Parathyroid adenoma (tissue), 2 donors: Measurements from ENCODE around the gene ABHD13.
A peak's percentile ranks its signal among the peaks of the same experiment; 100 is the strongest.

Experiments
- H2AFZ ChIP-seq: fragments of 300-600 bp; sonication (generic); one replicate; pipeline ENCODE4 v1.7.0; 2017; ENCODE audit warnings: antibody characterized with exemption, mild to moderate bottlenecking
- H3K27ac ChIP-seq: fragments of 300-600 bp; sonication (generic); one replicate; pipeline ENCODE4 v1.7.0; 2017
- H3K27me3 ChIP-seq: fragments of 300-600 bp; sonication (generic); one replicate; pipeline ENCODE4 v1.7.0; 2017; ENCODE audit warnings: low read length; ENCODE audit not compliant: control insufficient read depth, insufficient read depth
- H3K36me3 ChIP-seq: fragments of 300-600 bp; sonication (generic); one replicate; pipeline ENCODE4 v1.7.0; 2017; ENCODE audit warnings: low read length; ENCODE audit not compliant: control insufficient read depth, insufficient read depth
- H3K4me1 ChIP-seq: fragments of 300-600 bp; sonication (generic); one replicate; pipeline ENCODE4 v1.7.0; 2017; ENCODE audit warnings: control low read depth
- H3K4me2 ChIP-seq: fragments of 300-600 bp; sonication (generic); one replicate; pipeline ENCODE4 v1.7.0; 2017; ENCODE audit warnings: low read length
- H3K4me3 ChIP-seq: fragments of 300-600 bp; sonication (generic); one replicate; pipeline ENCODE4 v1.7.0; 2017; ENCODE audit warnings: low read depth, low read length
- H3K79me2 ChIP-seq: fragments of 300-600 bp; sonication (generic); one replicate; pipeline ENCODE4 v1.7.0; 2017; ENCODE audit warnings: control low read depth
- H3K9ac ChIP-seq: fragments of 300-600 bp; sonication (generic); one replicate; pipeline ENCODE4 v1.7.0; 2017; ENCODE audit warnings: mild to moderate bottlenecking
- H3K9me3 ChIP-seq: fragments of 300-600 bp; sonication (generic); one replicate; pipeline ENCODE4 v1.7.0; 2017; ENCODE audit warnings: low read length; ENCODE audit not compliant: control insufficient read depth
- TF ChIP-seq, protein P1 (sequence below): fragments of 300-600 bp; sonication (generic); IDR thresholded peaks from one replicate; pipeline ENCODE4 v1.7.0; 2017; ENCODE audit warnings: antibody characterized with exemption, mild to moderate bottlenecking
- donor health status: primary hyperparathyroidism.

Gene ABHD13

DNA sequence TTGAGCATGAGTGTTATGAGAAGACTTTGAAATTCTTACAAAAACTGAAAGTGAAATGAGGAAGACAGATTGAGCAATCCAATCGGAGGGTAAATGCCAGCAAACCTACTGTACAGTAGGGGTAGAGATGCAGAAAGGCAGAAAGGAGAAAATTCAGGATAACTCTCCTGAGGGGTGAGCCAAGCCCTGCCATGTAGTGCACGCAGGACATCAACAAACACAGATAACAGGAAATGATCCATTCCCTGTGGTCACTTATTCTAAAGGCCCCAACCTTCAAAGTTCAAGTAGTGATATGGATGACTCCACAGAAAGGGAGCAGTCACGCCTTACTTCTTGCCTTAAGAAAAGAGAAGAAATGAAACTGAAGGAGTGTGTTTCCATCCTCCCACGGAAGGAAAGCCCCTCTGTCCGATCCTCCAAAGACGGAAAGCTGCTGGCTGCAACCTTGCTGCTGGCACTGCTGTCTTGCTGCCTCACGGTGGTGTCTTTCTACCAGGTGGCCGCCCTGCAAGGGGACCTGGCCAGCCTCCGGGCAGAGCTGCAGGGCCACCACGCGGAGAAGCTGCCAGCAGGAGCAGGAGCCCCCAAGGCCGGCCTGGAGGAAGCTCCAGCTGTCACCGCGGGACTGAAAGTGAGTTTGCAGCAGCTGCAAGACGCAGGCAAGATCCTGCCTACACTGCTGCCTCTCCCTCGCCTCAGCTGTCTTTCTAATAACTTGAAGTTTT lies 51.6 kb downstream of the ABHD13 start, which contains the start of gene TNFSF13B:
Gene TNFSF13B (plus strand): TSS at position 118 of the 728 bp plus-strand sequence. CDS start 178 bp downstream, at position 296.
- Histone ChIP-seq H2AFZ (peak within 1 kb of the TSS; percentile 51), H3K9me3 (no peaks in the 10 kb centered on the region), H3K9ac (no peak within 1 kb of the TSS), H3K27me3 (no peaks in the 10 kb centered on the region), H3K4me1 (no peaks in the 10 kb centered on the region), H3K27ac (no peak within 1 kb of the TSS), H3K36me3 (no peaks in the 10 kb centered on the region), H3K79me2 (no peaks in the 10 kb centered on the region), H3K4me3 (no peak within 1 kb of the TSS), H3K4me2 (no peak within 1 kb of the TSS)
- TF ChIP-seq, protein P1, sequence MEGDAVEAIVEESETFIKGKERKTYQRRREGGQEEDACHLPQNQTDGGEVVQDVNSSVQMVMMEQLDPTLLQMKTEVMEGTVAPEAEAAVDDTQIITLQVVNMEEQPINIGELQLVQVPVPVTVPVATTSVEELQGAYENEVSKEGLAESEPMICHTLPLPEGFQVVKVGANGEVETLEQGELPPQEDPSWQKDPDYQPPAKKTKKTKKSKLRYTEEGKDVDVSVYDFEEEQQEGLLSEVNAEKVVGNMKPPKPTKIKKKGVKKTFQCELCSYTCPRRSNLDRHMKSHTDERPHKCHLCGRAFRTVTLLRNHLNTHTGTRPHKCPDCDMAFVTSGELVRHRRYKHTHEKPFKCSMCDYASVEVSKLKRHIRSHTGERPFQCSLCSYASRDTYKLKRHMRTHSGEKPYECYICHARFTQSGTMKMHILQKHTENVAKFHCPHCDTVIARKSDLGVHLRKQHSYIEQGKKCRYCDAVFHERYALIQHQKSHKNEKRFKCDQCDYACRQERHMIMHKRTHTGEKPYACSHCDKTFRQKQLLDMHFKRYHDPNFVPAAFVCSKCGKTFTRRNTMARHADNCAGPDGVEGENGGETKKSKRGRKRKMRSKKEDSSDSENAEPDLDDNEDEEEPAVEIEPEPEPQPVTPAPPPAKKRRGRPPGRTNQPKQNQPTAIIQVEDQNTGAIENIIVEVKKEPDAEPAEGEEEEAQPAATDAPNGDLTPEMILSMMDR, result no peak

DNA sequence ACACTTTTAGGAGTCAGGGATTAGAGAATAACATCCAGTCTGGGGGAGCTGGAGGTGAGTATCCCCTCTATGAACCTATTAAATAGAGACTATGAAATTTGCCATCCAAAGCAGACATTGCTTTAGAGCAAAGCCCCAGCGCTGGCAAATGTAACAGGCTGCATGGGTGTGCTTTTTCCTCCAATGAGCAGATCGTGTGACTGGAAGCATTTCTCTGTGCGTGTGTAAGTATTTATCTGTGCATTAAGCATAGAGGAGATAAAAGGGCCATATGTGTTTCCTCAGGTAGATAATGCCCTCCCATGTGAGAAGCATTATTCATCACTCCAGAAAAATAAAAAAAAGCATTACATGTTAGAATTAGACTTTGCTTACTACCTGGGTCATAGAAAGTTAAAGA lies 52.2 kb downstream of the ABHD13 start:
- H3K27ac ChIP-seq, result no peak overlapping the region
- TF ChIP-seq, protein P1, result no peak
- H3K79me2 ChIP-seq, result no peaks in the 10 kb centered on the region
- no peak overlapping the region for H3K4me2 ChIP-seq
- no peaks in the 10 kb centered on the region for H3K9me3 ChIP-seq
- H3K27me3 ChIP-seq, result no peaks in the 10 kb centered on the region
- no peak overlapping the region for H3K4me3 ChIP-seq
- peak overlapping the region; percentile 51 for H2AFZ ChIP-seq
- H3K4me1 ChIP-seq, result no peaks in the 10 kb centered on the region
- H3K36me3 ChIP-seq, result no peaks in the 10 kb centered on the region
- H3K9ac ChIP-seq, result no peak overlapping the region

DNA sequence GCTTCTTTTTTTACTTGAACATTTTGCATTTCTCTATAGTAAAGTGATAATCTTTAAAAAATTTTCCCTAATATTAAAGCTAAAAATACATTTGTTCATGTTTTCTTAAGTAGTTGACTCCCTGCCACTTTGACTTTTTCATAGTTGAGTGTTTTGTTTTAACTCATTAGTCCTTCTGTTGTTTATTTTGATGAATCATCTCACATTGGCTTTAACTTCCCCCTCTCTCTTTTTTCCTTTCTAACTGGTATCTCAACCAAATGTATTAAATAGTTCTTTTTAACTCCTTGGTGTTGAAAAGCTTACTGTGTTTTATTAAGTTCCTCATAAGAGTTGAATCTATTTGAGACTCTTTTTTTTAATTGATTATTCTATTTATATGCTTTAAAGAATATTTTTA lies 54.1 kb downstream of the ABHD13 start:
- no peak overlapping the region for H3K4me2 ChIP-seq
- H3K27me3 ChIP-seq, result no peaks in the 10 kb centered on the region
- no peaks in the 10 kb centered on the region for H3K9me3 ChIP-seq
- no peak overlapping the region for H3K4me3 ChIP-seq
- H3K36me3 ChIP-seq, result no peaks in the 10 kb centered on the region
- H3K4me1 ChIP-seq, result no peaks in the 10 kb centered on the region
- TF ChIP-seq, protein P1, result no peak
- no peaks in the 10 kb centered on the region for H3K79me2 ChIP-seq
- H3K9ac ChIP-seq, result no peak overlapping the region
- no peak overlapping the region for H3K27ac ChIP-seq
- H2AFZ ChIP-seq, result no peak overlapping the region

DNA sequence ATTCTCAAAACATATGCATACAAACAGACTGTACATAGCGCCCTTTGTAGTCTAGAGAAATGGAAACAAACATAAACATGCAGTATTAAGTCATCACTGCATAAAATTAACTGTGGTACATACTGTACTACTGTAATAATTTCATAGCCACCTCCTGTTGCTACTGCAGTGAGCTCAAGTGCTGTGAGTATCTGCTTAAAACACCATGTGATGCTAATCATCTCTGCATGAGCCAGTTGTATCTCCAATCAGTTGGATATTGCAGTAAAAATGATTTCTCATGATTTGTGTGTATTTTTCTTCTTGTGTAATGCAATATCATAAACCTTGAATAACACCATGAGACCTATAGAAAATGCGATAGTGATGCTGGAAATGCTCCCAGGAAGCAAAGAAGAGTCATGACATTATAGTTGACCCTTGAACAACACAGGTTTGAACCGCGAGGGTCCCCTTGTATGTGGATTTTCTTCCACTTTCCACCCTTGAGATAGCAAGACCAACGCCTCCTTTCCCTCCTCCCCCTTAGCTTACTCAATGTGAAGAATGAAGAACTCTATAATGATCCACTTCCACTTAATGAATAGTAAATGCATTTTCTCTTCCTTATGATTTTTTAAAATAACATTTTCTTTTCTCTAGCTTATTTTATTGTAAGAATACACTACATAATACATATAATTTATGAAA lies 55.4 kb downstream of the ABHD13 start:
- no peaks in the 10 kb centered on the region for H3K9me3 ChIP-seq
- H3K27me3 ChIP-seq, result no peaks in the 10 kb centered on the region
- H3K36me3 ChIP-seq, result no peaks in the 10 kb centered on the region
- no peak overlapping the region for H3K27ac ChIP-seq
- no peak overlapping the region for H3K4me3 ChIP-seq
- H3K9ac ChIP-seq, result no peak overlapping the region
- no peaks in the 10 kb centered on the region for H3K4me1 ChIP-seq
- TF ChIP-seq, protein P1, result no peak
- H3K4me2 ChIP-seq, result no peak overlapping the region
- no peak overlapping the region for H2AFZ ChIP-seq
- H3K79me2 ChIP-seq, result no peaks in the 10 kb centered on the region
